ENCODE results near the gene ARID5B.

ARID5B gene

DNA sequence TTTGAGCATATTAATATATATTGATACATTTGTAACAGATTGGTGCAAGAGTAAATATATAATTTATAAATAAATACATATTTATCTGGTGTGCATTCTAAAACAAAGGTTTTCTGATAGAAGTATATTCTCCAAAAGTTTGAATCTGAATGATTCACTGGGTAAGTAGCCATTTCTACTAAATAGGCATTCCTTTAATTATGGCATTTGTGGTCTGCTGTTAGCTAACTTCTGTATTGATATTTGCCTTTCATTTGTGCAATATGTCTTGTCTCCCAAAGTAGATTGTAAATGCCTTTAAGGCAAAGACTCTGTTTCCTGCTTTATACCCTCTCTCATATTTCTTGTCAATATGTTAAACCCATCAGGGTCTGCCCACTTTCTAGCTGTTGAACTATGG, 11.1 kb upstream of the ARID5B start:
- Histone ChIP-seq H3K4me1 (ENCODE audit: control insufficient read depth, insufficient read depth, low read length) (no peaks in the 10 kb centered on the region), H3K9ac (ENCODE audit: low read depth, low read length) (no peak overlapping the region), H3K27me3 (ENCODE audit: control insufficient read depth, insufficient read depth, low read length) (no peaks in the 10 kb centered on the region), H3K9me3 (ENCODE audit: control insufficient read depth, insufficient read depth, low read length) (no peaks in the 10 kb centered on the region), H3K27ac (ENCODE audit: low read depth, low read length) (no peak overlapping the region), H3K36me3 (ENCODE audit: control insufficient read depth, insufficient read depth, low read length) (no peaks in the 10 kb centered on the region), H3K4me3 (ENCODE audit: low read depth, low read length) (no peak overlapping the region)

DNA sequence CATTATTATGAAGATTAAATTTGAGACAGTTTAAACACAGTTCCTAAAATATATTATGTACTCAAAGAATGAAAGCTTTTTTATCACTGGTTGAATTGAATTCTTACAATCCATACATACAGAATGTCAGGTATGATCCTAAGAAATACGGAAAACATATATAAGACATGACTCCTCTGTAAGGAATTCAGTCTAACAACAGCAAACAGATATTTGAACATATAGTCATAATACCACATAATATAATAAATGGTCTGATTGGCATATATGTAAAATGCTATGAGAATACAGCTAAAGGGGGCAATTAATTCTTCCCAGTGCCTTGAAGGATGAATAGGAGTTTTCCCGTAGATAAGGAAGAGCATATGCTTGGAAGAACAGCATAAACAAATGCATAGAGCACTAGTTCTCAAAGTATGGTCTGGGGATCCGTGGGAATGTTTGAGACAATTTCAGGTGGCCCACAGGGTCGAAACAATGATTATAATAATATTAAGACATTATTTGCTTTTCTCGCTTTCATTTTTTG, 10.6 kb upstream of the ARID5B start:
- Histone ChIP-seq H3K4me1 (ENCODE audit: control insufficient read depth, insufficient read depth, low read length) (no peaks in the 10 kb centered on the region), H3K27me3 (ENCODE audit: control insufficient read depth, insufficient read depth, low read length) (no peaks in the 10 kb centered on the region), H3K27ac (ENCODE audit: low read depth, low read length) (no peak overlapping the region), H3K4me3 (ENCODE audit: low read depth, low read length) (no peak overlapping the region), H3K36me3 (ENCODE audit: control insufficient read depth, insufficient read depth, low read length) (no peaks in the 10 kb centered on the region), H3K9me3 (ENCODE audit: control insufficient read depth, insufficient read depth, low read length) (no peaks in the 10 kb centered on the region), H3K9ac (ENCODE audit: low read depth, low read length) (no peak overlapping the region)

DNA sequence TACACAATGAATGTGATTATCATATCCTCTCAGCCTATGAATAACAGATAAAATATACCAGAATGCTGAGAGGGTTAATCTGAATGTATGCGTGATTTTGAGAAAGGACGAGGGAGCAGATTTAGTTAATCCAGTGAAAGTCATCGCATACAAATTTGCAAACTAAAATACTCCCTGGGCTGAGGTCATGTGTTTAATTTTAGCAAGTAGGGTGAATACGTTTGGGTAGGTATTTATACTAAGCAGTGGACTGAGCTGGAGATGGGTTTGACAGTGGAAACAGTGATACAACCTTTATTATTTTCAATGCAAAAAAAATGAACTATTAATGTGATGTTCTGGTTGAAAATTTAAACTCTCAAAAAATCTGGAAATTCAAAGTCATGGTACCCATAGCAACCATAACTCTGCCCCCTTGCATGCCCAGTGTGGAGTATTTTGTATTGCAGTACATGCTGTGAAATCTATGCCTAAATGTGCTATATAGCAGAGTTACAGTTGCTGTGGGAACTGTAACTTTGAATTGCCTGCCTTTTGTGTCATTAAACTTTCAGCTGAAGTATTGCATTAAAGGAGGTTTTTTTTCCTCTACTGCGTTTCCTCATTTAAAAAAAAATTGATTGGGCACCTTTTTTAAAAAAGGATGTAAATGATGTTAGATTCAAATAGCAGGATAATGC, 9.5 kb upstream of the ARID5B start:
- no peaks in the 10 kb centered on the region for H3K36me3 ChIP-seq (ENCODE audit: control insufficient read depth, insufficient read depth, low read length)
- H3K9ac ChIP-seq (ENCODE audit: low read depth, low read length), result no peak overlapping the region
- H3K27ac ChIP-seq (ENCODE audit: low read depth, low read length), result no peak overlapping the region
- no peaks in the 10 kb centered on the region for H3K9me3 ChIP-seq (ENCODE audit: control insufficient read depth, insufficient read depth, low read length)
- peaks cover under 1% of the 10 kb centered on the region; the same call in 1 of the 2 replicates for H3K27me3 ChIP-seq (ENCODE audit: control insufficient read depth, insufficient read depth, low read length)
- no peaks in the 10 kb centered on the region for H3K4me1 ChIP-seq (ENCODE audit: control insufficient read depth, insufficient read depth, low read length)
- no peak overlapping the region for H3K4me3 ChIP-seq (ENCODE audit: low read depth, low read length)

DNA sequence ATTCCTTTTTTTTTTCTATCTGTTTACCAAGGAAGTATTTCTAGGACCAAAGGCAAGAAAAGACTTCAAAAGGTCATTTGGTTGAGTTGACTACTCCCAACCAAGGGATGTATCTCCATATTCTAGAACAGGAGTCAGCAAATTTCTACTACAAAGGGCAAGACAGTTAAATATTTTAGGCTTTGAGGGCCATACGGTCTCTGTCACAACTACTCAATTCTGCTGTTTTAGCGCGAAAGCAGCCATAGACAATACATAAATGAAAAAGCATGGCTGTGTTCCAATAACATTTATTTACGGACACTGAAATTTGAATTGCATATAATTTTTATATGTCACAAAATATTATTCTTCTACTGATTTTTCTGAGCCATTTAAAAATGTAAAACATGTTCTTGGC, 8.5 kb upstream of the ARID5B start:
- H3K27me3 ChIP-seq (ENCODE audit: control insufficient read depth, insufficient read depth, low read length), result peaks cover 10% of the 10 kb centered on the region
- H3K9me3 ChIP-seq (ENCODE audit: control insufficient read depth, insufficient read depth, low read length), result no peaks in the 10 kb centered on the region
- H3K4me1 ChIP-seq (ENCODE audit: control insufficient read depth, insufficient read depth, low read length), result peaks cover 3% of the 10 kb centered on the region
- H3K27ac ChIP-seq (ENCODE audit: low read depth, low read length), result no peak overlapping the region
- no peak overlapping the region for H3K9ac ChIP-seq (ENCODE audit: low read depth, low read length)
- H3K36me3 ChIP-seq (ENCODE audit: control insufficient read depth, insufficient read depth, low read length), result no peaks in the 10 kb centered on the region
- H3K4me3 ChIP-seq (ENCODE audit: low read depth, low read length), result no peak overlapping the region

DNA sequence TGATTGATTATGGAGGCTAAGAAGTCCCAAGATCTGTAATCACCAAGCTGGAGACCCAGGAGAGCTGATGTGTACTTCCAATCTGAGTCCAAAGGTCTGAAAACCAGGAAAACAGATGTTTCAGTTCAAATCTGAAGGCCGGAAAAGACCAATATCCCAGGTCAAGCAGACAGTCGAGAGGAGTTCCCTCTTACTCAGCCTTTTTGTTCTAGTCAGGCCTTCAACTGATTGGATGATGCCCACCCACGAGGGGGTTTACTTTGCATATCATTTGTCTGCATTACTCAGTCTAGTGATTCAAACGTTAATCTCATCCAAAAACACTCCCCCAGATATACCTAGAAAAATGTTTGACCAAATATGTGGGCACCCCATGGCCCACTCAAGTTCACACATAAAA, 7.4 kb upstream of the ARID5B start:
- H3K27ac ChIP-seq (ENCODE audit: low read depth, low read length), result no peak overlapping the region
- no peak overlapping the region for H3K9ac ChIP-seq (ENCODE audit: low read depth, low read length)
- H3K9me3 ChIP-seq (ENCODE audit: control insufficient read depth, insufficient read depth, low read length), result no peaks in the 10 kb centered on the region
- no peaks in the 10 kb centered on the region for H3K36me3 ChIP-seq (ENCODE audit: control insufficient read depth, insufficient read depth, low read length)
- H3K4me1 ChIP-seq (ENCODE audit: control insufficient read depth, insufficient read depth, low read length), result peaks cover 11% of the 10 kb centered on the region
- H3K4me3 ChIP-seq (ENCODE audit: low read depth, low read length), result no peak overlapping the region
- H3K27me3 ChIP-seq (ENCODE audit: control insufficient read depth, insufficient read depth, low read length), result peaks cover 22% of the 10 kb centered on the region

DNA sequence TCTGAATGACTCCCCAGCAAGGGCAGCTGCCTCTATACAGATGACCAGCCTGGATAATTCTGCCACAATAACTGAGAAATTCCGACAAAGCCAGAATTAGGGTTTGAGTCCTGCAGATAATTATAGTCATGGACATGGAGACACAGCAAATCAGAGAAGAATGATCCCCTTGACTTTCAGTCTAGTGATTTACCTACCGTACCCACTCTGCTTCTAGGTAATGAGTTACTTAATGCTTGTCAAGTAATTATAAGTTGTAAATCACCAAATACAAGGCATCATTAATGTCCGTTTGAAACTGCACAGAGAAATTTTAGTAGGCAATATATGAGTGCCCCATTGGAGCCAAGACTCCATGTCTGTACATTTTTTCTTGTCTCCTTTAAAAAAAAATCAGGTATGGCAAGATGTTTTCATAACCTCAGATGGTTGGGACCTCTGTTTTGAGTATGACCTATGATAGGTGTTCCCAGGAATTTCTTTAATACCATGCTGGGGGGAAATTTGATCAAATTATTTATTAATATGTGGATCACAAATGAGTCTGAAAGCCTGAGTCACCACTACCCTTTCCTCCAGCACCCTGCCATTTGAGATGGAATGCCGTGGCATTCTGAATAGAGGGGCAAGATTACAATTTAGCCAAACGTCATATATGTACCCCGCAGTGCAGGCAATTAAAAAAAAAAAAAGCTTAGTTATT, 5.5 kb upstream of the ARID5B start:
- H3K27ac ChIP-seq (ENCODE audit: low read depth, low read length), result no peak overlapping the region
- no peaks in the 10 kb centered on the region for H3K9me3 ChIP-seq (ENCODE audit: control insufficient read depth, insufficient read depth, low read length)
- peaks cover 24% of the 10 kb centered on the region for H3K4me1 ChIP-seq (ENCODE audit: control insufficient read depth, insufficient read depth, low read length)
- H3K4me3 ChIP-seq (ENCODE audit: low read depth, low read length), result no peak overlapping the region
- no peak overlapping the region for H3K9ac ChIP-seq (ENCODE audit: low read depth, low read length)
- no peaks in the 10 kb centered on the region for H3K36me3 ChIP-seq (ENCODE audit: control insufficient read depth, insufficient read depth, low read length)
- H3K27me3 ChIP-seq (ENCODE audit: control insufficient read depth, insufficient read depth, low read length), result peaks cover 40% of the 10 kb centered on the region

DNA sequence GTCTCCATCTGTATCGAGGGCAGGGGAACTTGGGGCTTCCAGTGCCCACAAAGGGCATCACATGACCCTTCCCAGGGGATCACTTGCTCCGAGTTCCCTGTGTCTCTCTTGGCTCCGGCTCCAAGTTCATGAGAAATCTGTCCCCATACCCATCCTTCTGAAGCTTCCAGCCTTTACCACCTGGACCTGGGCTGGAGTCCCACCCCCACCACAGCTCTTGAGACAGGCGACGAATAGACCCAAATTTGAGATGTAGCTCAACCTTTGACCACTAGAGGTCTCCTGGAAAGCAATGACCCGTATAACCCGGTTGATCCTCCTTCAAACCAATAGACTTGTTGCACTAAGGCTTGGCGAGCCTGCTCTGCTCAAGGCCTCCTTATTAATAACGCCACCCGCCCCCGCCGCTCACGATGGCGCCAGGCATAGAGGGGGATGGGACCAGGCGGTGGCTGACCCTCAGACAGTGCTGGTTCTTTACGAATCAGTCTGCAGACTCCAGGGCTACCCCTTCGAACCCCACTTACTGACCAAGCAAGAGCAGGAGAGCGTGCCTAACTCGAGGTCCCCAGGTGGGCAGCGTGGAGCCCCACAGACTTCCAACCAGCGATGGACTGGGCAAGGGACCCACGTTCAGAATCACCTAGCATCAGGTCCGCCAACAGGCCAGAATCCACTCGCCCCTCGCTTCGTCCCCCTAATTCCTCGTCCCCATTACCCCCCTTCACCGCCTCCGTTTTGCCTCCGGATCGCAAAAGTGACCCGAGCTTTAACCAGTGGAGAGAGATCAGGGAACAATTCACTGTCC, 4.4 kb upstream of the ARID5B start:
- Histone ChIP-seq H3K9me3 (ENCODE audit: control insufficient read depth, insufficient read depth, low read length) (no peaks in the 10 kb centered on the region), H3K9ac (ENCODE audit: low read depth, low read length) (no peak overlapping the region), H3K4me3 (ENCODE audit: low read depth, low read length) (peak overlapping the region; percentile 58), H3K27ac (ENCODE audit: low read depth, low read length) (no peak overlapping the region), H3K36me3 (ENCODE audit: control insufficient read depth, insufficient read depth, low read length) (no peaks in the 10 kb centered on the region), H3K27me3 (ENCODE audit: control insufficient read depth, insufficient read depth, low read length) (peaks cover 40% of the 10 kb centered on the region), H3K4me1 (ENCODE audit: control insufficient read depth, insufficient read depth, low read length) (peaks cover 24% of the 10 kb centered on the region)

DNA sequence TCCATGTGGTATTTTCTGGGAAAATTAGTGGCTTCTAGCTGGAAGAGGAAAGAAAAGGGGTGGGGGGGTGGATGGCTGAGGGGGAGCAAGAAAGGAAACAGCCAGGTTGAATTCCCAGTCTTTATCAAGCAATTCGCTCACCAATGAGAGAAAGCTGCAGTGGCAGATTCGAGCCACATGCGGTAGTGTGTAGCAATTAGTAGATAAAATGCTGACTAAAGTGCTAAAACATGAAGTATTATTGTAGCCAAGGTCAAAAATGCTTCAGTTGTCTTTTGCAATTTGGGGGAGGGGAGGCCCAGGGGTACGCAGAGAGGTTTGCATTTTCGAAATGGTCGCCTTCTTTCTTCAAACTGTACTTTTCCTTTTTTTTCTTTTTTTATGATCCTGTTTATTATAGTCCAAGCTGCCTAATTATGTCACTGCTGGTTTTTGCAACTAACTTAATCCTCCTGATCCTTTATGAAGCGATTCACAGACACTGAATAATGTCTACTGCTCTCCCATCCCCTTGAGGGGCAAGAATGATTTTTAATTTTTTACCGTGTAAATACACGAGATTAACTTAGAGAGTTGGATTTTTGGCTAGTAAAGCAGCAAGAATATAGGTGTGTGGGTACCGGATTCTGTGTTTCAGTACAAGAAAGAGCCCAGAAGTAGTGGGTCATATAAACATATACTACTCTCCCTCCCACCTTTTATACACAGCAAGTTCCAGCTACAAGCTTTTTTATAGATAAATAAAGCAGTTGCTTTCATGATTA, 3.6 kb upstream of the ARID5B start:
- no peaks in the 10 kb centered on the region for H3K9me3 ChIP-seq (ENCODE audit: control insufficient read depth, insufficient read depth, low read length)
- H3K27me3 ChIP-seq (ENCODE audit: control insufficient read depth, insufficient read depth, low read length), result peaks cover 45% of the 10 kb centered on the region
- no peak overlapping the region for H3K27ac ChIP-seq (ENCODE audit: low read depth, low read length)
- H3K9ac ChIP-seq (ENCODE audit: low read depth, low read length), result no peak overlapping the region
- peaks cover 24% of the 10 kb centered on the region for H3K4me1 ChIP-seq (ENCODE audit: control insufficient read depth, insufficient read depth, low read length)
- H3K36me3 ChIP-seq (ENCODE audit: control insufficient read depth, insufficient read depth, low read length), result no peaks in the 10 kb centered on the region
- H3K4me3 ChIP-seq (ENCODE audit: low read depth, low read length), result peak overlapping the region; percentile 58

DNA sequence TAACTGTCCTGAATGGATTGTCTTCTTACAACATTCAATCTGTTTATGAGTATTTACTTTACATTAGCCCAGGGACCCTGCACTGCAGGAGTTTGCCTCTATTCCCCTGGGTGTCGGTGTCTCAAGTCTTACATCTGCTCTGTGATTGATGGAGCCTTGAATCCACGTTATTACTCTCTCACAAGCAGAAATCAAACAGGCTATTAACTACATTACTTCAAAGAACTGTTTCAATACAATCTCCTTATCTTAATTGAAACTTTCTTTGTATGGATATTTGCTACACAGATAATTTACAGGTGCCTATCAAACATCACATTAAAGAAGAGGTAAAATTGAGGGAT, 3.1 kb upstream of the ARID5B start:
- H3K27me3 ChIP-seq (ENCODE audit: control insufficient read depth, insufficient read depth, low read length), result peaks cover 49% of the 10 kb centered on the region
- no peak overlapping the region for H3K9ac ChIP-seq (ENCODE audit: low read depth, low read length)
- H3K9me3 ChIP-seq (ENCODE audit: control insufficient read depth, insufficient read depth, low read length), result no peaks in the 10 kb centered on the region
- no peak overlapping the region for H3K4me3 ChIP-seq (ENCODE audit: low read depth, low read length)
- peaks cover 24% of the 10 kb centered on the region for H3K4me1 ChIP-seq (ENCODE audit: control insufficient read depth, insufficient read depth, low read length)
- H3K36me3 ChIP-seq (ENCODE audit: control insufficient read depth, insufficient read depth, low read length), result no peaks in the 10 kb centered on the region
- no peak overlapping the region for H3K27ac ChIP-seq (ENCODE audit: low read depth, low read length)

DNA sequence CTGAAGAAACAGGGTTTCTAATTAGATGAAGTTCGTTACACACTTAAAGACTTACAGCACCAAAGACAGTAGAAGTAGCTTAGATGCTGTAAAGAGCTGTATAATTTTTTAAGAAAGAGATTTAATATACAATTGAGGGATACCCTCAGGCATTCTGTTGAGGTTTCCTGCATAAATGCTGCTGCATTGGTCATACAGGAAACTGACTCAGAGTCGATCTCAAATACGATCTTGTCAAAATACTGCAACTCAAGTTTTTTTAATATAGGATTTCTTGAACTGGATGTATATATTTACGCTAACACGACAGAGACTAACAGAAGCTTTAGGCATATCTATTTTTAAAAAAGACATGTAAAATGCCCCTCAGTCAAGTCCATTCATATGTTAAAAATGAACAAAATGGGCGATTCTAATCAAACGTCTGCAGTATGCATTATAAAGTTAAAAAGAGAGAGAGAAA, 2.4 kb upstream of the ARID5B start:
- no peaks in the 10 kb centered on the region for H3K9me3 ChIP-seq (ENCODE audit: control insufficient read depth, insufficient read depth, low read length)
- H3K27ac ChIP-seq (ENCODE audit: low read depth, low read length), result no peak overlapping the region
- peaks cover 26% of the 10 kb centered on the region for H3K4me1 ChIP-seq (ENCODE audit: control insufficient read depth, insufficient read depth, low read length)
- H3K9ac ChIP-seq (ENCODE audit: low read depth, low read length), result no peak overlapping the region
- peak overlapping the region; percentile 85; the same call in 1 of the 2 replicates for H3K4me3 ChIP-seq (ENCODE audit: low read depth, low read length)
- H3K36me3 ChIP-seq (ENCODE audit: control insufficient read depth, insufficient read depth, low read length), result no peaks in the 10 kb centered on the region
- peaks cover 51% of the 10 kb centered on the region for H3K27me3 ChIP-seq (ENCODE audit: control insufficient read depth, insufficient read depth, low read length)
